K562 (cell line): Measurements from ENCODE around the gene CADPS2.

Experiments used
- EZH2 ChIP-seq: IDR thresholded peaks from 2 replicates; pipeline ENCODE4 v1.6.1; 2012; ENCODE audit warnings: low read depth, mild to moderate bottlenecking, inconsistent platforms, low read length, borderline replicate concordance
- KAT8 ChIP-seq: fragments of 450-650 bp; IDR thresholded peaks from 2 replicates; pipeline ENCODE4 v1.6.1; 2016; ENCODE audit warnings: low read depth, mild to moderate bottlenecking
- POLR2AphosphoS5 ChIP-seq: IDR thresholded peaks from 2 replicates; pipeline ENCODE4 v1.6.1; 2011; ENCODE audit warnings: mild to moderate bottlenecking, low read depth, low read length, moderate library complexity; ENCODE audit not compliant: control insufficient read depth, insufficient read depth
- SP2 ChIP-seq: IDR thresholded peaks from 2 replicates; pipeline ENCODE4 v1.6.1; 2011; ENCODE audit warnings: mild to moderate bottlenecking, low read depth, low read length, moderate library complexity; ENCODE audit not compliant: poor library complexity, severe bottlenecking; ENCODE audit errors: extremely low read depth
- TF ChIP-seq, protein P1 (sequence below), 3 experiments: IDR thresholded peaks in 2 of 3; conservative IDR thresholded peaks in 1 of 3; 2 replicates each; pipeline ENCODE4 v1.5.1; 2011 to 2012; ENCODE audit warnings: low read length in 3 of 3, mild to moderate bottlenecking in 3 of 3, control low read depth in 2 of 3, improper control_type of control experiment in 1 of 3, inconsistent platforms in 1 of 3, low read depth in 1 of 3, mixed read lengths in 1 of 3, moderate library complexity in 1 of 3; ENCODE audit not compliant: insufficient read depth in 2 of 3

GRCh38 chr7:122403113-122403512 is 483.1 kb downstream of the CADPS2 start:
- TF ChIP-seq, protein P1, sequence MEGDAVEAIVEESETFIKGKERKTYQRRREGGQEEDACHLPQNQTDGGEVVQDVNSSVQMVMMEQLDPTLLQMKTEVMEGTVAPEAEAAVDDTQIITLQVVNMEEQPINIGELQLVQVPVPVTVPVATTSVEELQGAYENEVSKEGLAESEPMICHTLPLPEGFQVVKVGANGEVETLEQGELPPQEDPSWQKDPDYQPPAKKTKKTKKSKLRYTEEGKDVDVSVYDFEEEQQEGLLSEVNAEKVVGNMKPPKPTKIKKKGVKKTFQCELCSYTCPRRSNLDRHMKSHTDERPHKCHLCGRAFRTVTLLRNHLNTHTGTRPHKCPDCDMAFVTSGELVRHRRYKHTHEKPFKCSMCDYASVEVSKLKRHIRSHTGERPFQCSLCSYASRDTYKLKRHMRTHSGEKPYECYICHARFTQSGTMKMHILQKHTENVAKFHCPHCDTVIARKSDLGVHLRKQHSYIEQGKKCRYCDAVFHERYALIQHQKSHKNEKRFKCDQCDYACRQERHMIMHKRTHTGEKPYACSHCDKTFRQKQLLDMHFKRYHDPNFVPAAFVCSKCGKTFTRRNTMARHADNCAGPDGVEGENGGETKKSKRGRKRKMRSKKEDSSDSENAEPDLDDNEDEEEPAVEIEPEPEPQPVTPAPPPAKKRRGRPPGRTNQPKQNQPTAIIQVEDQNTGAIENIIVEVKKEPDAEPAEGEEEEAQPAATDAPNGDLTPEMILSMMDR (IDR thresholded peaks at IDR 0.05 in 2 of 3, conservative IDR thresholded peaks at IDR 0.05 in 1 of 3; ENCODE audit: insufficient read depth in 2 of 3, low read depth in 1 of 3, low read length in 3 of 3): no peak
- TF ChIP-seq EZH2 (no peak), POLR2AphosphoS5 (no peak), SP2 (no peak), KAT8 (no peak)
